Measurements from ENCODE around the gene VTI1A. TPM values are rescaled to one million over a fixed set of nuclear protein-coding genes. Genes with fewer than 3 reads are reported as not detected.
A peak's percentile ranks its signal among the peaks of the same experiment; 100 is the strongest.

VTI1A gene
- total RNA-seq, 1 donor from 2014 or later: 32.6 TPM

DNA sequence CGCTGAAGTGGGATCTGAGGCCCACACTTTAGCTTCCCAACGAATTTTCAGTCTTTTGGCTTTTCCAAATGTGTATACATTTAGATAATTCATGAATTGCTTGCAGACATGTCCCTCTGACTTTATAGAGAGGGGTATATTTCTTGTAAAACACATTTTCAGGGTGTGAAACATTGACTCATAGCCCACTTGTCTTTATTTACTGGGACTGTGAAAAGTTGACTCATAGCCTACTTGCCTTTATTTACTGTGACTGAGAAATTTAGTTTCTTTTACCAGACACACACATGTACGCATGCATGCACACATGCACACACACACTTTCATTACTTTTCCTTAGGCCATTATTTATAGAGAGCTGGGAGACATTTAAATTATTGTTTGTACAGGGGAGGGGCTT, 79.1 kb downstream of the VTI1A start:
- H3K9me3 Mint-ChIP-seq: no peaks in the 10 kb centered on the region
- no peaks in the 10 kb centered on the region for H3K36me3 Mint-ChIP-seq
- H3K27me3 Mint-ChIP-seq: no peaks in the 10 kb centered on the region
- DNase-seq (ENCODE audit: extremely low spot score, unreplicated experiment): no peak
- H3K4me3 Mint-ChIP-seq: no peak overlapping the region
- peaks cover 11% of the 10 kb centered on the region for H3K4me1 Mint-ChIP-seq (ENCODE audit: unreplicated experiment)
- H3K27ac Mint-ChIP-seq: no peak overlapping the region
- TF ChIP-seq, protein P1, sequence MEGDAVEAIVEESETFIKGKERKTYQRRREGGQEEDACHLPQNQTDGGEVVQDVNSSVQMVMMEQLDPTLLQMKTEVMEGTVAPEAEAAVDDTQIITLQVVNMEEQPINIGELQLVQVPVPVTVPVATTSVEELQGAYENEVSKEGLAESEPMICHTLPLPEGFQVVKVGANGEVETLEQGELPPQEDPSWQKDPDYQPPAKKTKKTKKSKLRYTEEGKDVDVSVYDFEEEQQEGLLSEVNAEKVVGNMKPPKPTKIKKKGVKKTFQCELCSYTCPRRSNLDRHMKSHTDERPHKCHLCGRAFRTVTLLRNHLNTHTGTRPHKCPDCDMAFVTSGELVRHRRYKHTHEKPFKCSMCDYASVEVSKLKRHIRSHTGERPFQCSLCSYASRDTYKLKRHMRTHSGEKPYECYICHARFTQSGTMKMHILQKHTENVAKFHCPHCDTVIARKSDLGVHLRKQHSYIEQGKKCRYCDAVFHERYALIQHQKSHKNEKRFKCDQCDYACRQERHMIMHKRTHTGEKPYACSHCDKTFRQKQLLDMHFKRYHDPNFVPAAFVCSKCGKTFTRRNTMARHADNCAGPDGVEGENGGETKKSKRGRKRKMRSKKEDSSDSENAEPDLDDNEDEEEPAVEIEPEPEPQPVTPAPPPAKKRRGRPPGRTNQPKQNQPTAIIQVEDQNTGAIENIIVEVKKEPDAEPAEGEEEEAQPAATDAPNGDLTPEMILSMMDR (conservative IDR thresholded peaks at IDR 0.05): no peak

- no peak for DNase-seq (ENCODE audit: extremely low spot score, unreplicated experiment)
- Mint-ChIP-seq H3K27ac (no peak overlapping the region), H3K36me3 (no peaks in the 10 kb centered on the region), H3K4me1 (ENCODE audit: unreplicated experiment) (peaks cover 11% of the 10 kb centered on the region), H3K27me3 (no peaks in the 10 kb centered on the region), H3K9me3 (no peaks in the 10 kb centered on the region), H3K4me3 (peak overlapping the region; percentile 65)
- TF ChIP-seq, protein P1 (conservative IDR thresholded peaks at IDR 0.05): no peak
Measured at GRCh38 chr10:112526906-112527305, 79.9 kb downstream of the VTI1A start.

DNA sequence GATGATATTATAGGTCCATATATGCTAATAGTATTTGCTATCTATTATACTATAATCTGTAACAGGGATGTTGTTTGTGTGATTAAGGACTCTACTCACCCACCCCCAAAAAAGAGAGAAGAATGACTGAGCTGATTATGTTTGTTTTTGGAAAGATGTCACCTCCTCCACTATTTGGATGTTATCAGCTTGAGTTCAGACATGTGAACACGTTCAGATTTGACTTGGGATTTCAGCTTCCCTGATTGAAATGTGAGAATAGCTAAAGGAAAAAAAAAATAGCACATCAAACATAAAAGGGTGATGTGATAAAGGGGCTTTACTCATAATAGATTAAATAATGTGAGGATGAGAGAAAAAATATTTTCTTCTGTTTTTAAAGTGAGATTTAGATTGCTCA, 81.2 kb downstream of the VTI1A start:
- Mint-ChIP-seq H3K4me1 (ENCODE audit: unreplicated experiment) (peaks cover 13% of the 10 kb centered on the region), H3K27me3 (no peaks in the 10 kb centered on the region), H3K27ac (no peak overlapping the region), H3K9me3 (no peaks in the 10 kb centered on the region), H3K36me3 (no peaks in the 10 kb centered on the region), H3K4me3 (no peak overlapping the region)
- TF ChIP-seq, protein P1 (conservative IDR thresholded peaks at IDR 0.05): no peak
- DNase-seq (ENCODE audit: extremely low spot score, unreplicated experiment): no peak

DNA sequence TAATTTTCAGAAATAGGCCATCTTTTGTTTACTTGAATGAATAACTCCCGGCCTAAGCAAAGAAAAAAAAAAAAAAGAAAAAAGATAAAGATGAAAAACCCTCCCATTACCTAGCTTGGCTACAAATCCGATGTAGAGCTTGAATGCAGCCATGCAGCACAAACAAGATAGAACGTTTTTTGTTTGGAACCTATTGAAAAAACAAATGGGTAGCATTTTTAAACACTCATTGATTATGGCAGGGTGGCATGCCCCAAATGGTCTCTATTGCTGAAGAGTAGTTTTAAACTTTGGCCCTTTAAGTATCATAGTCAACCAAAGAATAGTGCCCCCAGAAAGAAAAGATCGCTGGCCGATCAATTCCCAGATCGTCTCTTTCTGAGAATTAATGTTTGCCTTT, 84.4 kb downstream of the VTI1A start:
- DNase-seq (ENCODE audit: extremely low spot score, unreplicated experiment): no peak
- no peaks in the 10 kb centered on the region for H3K9me3 Mint-ChIP-seq
- H3K4me3 Mint-ChIP-seq: no peak overlapping the region
- H3K4me1 Mint-ChIP-seq (ENCODE audit: unreplicated experiment): peaks cover 16% of the 10 kb centered on the region
- H3K27ac Mint-ChIP-seq: no peak overlapping the region
- TF ChIP-seq, protein P1 (conservative IDR thresholded peaks at IDR 0.05): no peak
- no peaks in the 10 kb centered on the region for H3K36me3 Mint-ChIP-seq
- H3K27me3 Mint-ChIP-seq: no peaks in the 10 kb centered on the region

GRCh38 chr10:112532189-112532588, 85.2 kb downstream of the VTI1A start:
- Mint-ChIP-seq H3K36me3 (no peaks in the 10 kb centered on the region), H3K27ac (no peak overlapping the region), H3K4me3 (no peak overlapping the region), H3K27me3 (no peaks in the 10 kb centered on the region), H3K4me1 (ENCODE audit: unreplicated experiment) (peaks cover 9% of the 10 kb centered on the region), H3K9me3 (no peaks in the 10 kb centered on the region)
- TF ChIP-seq, protein P1 (conservative IDR thresholded peaks at IDR 0.05): no peak
- DNase-seq (ENCODE audit: extremely low spot score, unreplicated experiment): no peak

- Mint-ChIP-seq H3K9me3 (no peaks in the 10 kb centered on the region), H3K4me1 (ENCODE audit: unreplicated experiment) (peaks cover 9% of the 10 kb centered on the region), H3K36me3 (no peaks in the 10 kb centered on the region), H3K4me3 (no peak overlapping the region), H3K27me3 (no peaks in the 10 kb centered on the region), H3K27ac (no peak overlapping the region)
- TF ChIP-seq, protein P1 (conservative IDR thresholded peaks at IDR 0.05): no peak
- DNase-seq (ENCODE audit: extremely low spot score, unreplicated experiment): no peak
Measured at GRCh38 chr10:112532956-112533355, 85.9 kb downstream of the VTI1A start.
